HG02973 (cell line): ENCODE results near the gene MYNN.

ENCODE experiments used
- ATAC-seq: cut with Tn5 transposase; IDR thresholded peaks from one replicate; pipeline ENCODE4 v1.9.1; 2021; ENCODE audit warnings: moderate library complexity; ENCODE audit not compliant: unreplicated experiment

MYNN gene

GRCh38 chr3:169822983-169823382 lies 49.8 kb downstream of the MYNN start:
- ATAC-seq, result no peak

- no peak for ATAC-seq
Measured at GRCh38 chr3:169825316-169825715, 52.1 kb downstream of the MYNN start.

GRCh38 chr3:169827712-169828111 lies 54.5 kb downstream of the MYNN start:
- ATAC-seq, result no peak

GRCh38 chr3:169835533-169835932 lies 62.3 kb downstream of the MYNN start:
- ATAC-seq, result peak; percentile 16

- ATAC-seq, result peak; percentile 87
Measured at GRCh38 chr3:169836078-169836941, 63.1 kb downstream of the MYNN start.

- no peak for ATAC-seq
Measured at GRCh38 chr3:169836942-169837275, 63.7 kb downstream of the MYNN start.

- no peak for ATAC-seq
Measured at GRCh38 chr3:169838511-169839030, 65.4 kb downstream of the MYNN start.
